Kidney (tissue), 14 donors: ENCODE measurements around the gene IGFBP1. TPM values are rescaled to one million over a fixed set of nuclear protein-coding genes. Genes with fewer than 3 reads are reported as not detected.

Experiments
- DNase-seq, 5 donors: peaks; one replicate each; pipeline ENCODE4 v3.0.0-alpha.2; 2013 to 2020
- FAIRE-seq: peaks from 2 replicates; lab custom pipeline; 2012; peaks lifted over from hg19 to GRCh38; lab: Jason Lieb, UNC
- H3K27ac ChIP-seq, 2 donors: one replicate each; pipeline ENCODE4 v1.7.0; 2013; ENCODE audit warnings: low read depth in 2 of 2, low read length in 2 of 2, inconsistent platforms in 1 of 2
- H3K27me3 ChIP-seq: one replicate; pipeline ENCODE4 v1.7.1; 2013; ENCODE audit warnings: low read length, inconsistent platforms; ENCODE audit not compliant: control insufficient read depth, insufficient read depth
- H3K36me3 ChIP-seq, 3 donors: one replicate each; pipeline versions ENCODE4 v1.7.0 to v1.7.1; 2013; ENCODE audit warnings: low read length in 3 of 3, control low read depth in 1 of 3, inconsistent platforms in 1 of 3; ENCODE audit not compliant: insufficient read depth in 3 of 3, control insufficient read depth in 2 of 3
- H3K4me1 ChIP-seq, 3 donors: one replicate each; pipeline versions ENCODE4 v1.7.0 to v1.7.1; 2013; ENCODE audit warnings: low read length in 3 of 3, inconsistent platforms in 1 of 3, low read depth in 1 of 3; ENCODE audit not compliant: control insufficient read depth in 2 of 3, insufficient read depth in 2 of 3
- H3K4me3 ChIP-seq, 3 donors: one replicate each; pipeline versions ENCODE4 v1.7.0 to v1.8.1; 2013; ENCODE audit warnings: low read length in 3 of 3, control low read depth in 1 of 3, inconsistent platforms in 1 of 3
- H3K9ac ChIP-seq, 3 donors: one replicate each; pipeline versions ENCODE4 v1.7.0 to v1.7.1; 2013; ENCODE audit warnings: low read length in 3 of 3, control low read depth in 1 of 3, inconsistent platforms in 1 of 3
- H3K9me3 ChIP-seq, 3 donors: one replicate each; pipeline versions ENCODE4 v1.7.0 to v1.7.1; 2013; ENCODE audit warnings: low read length in 3 of 3, control low read depth in 1 of 3, inconsistent platforms in 1 of 3; ENCODE audit not compliant: control insufficient read depth in 2 of 3, insufficient read depth in 1 of 3
- intact Hi-C: fragments of 100-400 bp; cut with DNase I; formaldehyde crosslinking; loops from one replicate; pipeline ENCODE4 v1.11.1; 2022
- polyA plus RNA-seq: library from polyadenylated mRNA; stranded (reverse); fragments of 350-450 nt; fragmentation: Illumina TruSeq; extraction: RNeasy Lipid Tissue Mini Kit (QIAGEN cat#74804); gene quantifications from one replicate; pipeline ENCODE4 v1.2.3, GENCODE V29; 2014; ENCODE audit warnings: low read depth, low replicate concordance; ENCODE audit not compliant: insufficient read depth
- total RNA-seq: library from RNA; stranded (reverse); fragmentation: NEBNext Ultra II Directional; extraction: Animal tissue kit (Norgen Biotek cat#: 25700); gene quantifications from one replicate; pipeline ENCODE4 v1.2.1, GENCODE V29; 2021
- TF ChIP-seq, protein P1 (sequence below): IDR thresholded peaks from 3 replicates; pipeline ENCODE4 v1.5.1; 2012; ENCODE audit warnings: mild to moderate bottlenecking, moderate library complexity, borderline replicate concordance; ENCODE audit not compliant: insufficient read depth; ENCODE audit errors: extremely low read depth
- donor health status: control.
- donor health status: control.
- donor health status: control.
- donor health status: control.
- donor health status: control.
- donor health status: DM: yes; HTN: yes; CAD: no.
- donor health status: Normal renal cell carcinoma (clear cell type).

The IGFBP1 gene
- total and polyA plus RNA-seq, 2 donors from 2014 or later: 0.65 TPM; not detected in 1

DNA sequence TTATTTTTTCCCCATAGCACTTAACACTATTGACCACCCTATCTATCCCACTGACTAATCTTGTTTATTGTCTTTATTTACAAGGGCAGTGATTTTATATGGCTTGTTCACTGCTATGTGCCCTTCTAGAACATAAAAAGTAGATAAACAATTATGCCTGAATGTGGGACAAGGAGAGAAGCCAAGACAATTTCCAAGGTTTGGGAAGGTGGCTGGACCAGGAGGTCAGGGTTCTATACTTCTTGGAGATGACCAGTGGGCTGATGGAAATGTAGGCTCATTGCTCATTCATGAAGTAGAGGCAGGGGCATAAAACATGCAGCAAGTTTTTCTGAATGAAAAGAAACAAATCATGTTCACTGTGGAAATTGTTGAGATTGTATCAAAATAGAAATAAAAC lies 21.3 kb downstream of the IGFBP1 start:
- Histone ChIP-seq H3K4me1 (no peaks in the 10 kb centered on the region), H3K9ac (no peak overlapping the region), H3K9me3 (no peaks in the 10 kb centered on the region), H3K4me3 (no peak overlapping the region), H3K27me3 (no peaks in the 10 kb centered on the region), H3K27ac (no peak overlapping the region), H3K36me3 (peaks cover 0 to 8% (median 0%) of the 10 kb centered on the region in 3 donors)
- TF ChIP-seq, protein P1, sequence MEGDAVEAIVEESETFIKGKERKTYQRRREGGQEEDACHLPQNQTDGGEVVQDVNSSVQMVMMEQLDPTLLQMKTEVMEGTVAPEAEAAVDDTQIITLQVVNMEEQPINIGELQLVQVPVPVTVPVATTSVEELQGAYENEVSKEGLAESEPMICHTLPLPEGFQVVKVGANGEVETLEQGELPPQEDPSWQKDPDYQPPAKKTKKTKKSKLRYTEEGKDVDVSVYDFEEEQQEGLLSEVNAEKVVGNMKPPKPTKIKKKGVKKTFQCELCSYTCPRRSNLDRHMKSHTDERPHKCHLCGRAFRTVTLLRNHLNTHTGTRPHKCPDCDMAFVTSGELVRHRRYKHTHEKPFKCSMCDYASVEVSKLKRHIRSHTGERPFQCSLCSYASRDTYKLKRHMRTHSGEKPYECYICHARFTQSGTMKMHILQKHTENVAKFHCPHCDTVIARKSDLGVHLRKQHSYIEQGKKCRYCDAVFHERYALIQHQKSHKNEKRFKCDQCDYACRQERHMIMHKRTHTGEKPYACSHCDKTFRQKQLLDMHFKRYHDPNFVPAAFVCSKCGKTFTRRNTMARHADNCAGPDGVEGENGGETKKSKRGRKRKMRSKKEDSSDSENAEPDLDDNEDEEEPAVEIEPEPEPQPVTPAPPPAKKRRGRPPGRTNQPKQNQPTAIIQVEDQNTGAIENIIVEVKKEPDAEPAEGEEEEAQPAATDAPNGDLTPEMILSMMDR: no peak
- FAIRE-seq: no peak
- intact Hi-C loops: no loop called here
- no peak for DNase-seq

DNA sequence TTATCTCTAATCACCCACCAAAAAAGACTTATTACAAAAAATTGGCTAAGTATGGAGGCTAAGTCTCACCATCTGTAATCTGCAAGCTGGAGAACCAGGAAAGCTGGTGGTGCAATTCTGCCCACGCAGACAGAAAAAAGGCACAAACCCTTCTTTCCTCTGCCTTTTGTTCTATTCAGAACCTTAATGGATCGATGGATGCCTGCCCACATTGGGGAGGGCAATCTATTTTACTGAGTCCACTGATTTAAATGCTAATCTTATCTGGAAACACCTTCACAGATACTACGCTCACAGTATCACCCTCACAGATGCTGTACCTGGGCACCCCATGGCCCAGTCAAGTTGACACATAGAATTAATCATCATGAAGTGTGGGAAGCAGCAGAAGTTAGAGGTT lies 22.6 kb downstream of the IGFBP1 start:
- no peak overlapping the region for H3K9ac ChIP-seq
- H3K9me3 ChIP-seq: no peaks in the 10 kb centered on the region
- no peak overlapping the region for H3K4me3 ChIP-seq
- no peak for DNase-seq
- H3K27ac ChIP-seq: no peak overlapping the region
- H3K4me1 ChIP-seq: no peaks in the 10 kb centered on the region
- H3K27me3 ChIP-seq: no peaks in the 10 kb centered on the region
- intact Hi-C loops: loop anchor here (10.0 kb wide), 1 partner anchor 1264 kb away; no protein-coding TSS in a partner anchor
- TF ChIP-seq, protein P1: no peak
- H3K36me3 ChIP-seq: peaks cover 0 to 13% (median 3%) of the 10 kb centered on the region in 3 donors
- FAIRE-seq: no peak

DNA sequence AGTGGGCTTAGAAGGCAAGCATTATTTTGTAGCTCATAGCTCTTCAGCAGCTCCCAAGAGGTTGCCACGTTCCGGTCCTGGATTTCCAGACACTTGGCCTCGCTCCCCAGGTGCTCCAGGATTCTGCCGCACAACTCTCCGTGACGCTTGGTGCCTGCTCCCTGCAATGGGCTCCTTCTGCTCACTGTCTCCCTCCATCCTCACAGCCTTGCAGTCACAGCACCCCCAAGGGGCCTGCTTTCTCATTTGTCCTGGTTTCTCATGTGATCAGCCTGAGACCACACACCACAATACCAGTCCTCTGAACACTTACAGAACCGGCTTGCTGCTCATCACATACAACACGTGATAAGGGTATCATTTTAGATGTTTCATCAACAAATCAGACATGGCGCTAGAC lies 23.0 kb downstream of the IGFBP1 start:
- H3K9ac ChIP-seq: no peak overlapping the region
- no peaks in the 10 kb centered on the region for H3K9me3 ChIP-seq
- H3K4me3 ChIP-seq: no peak overlapping the region
- no peak overlapping the region for H3K27ac ChIP-seq
- intact Hi-C loops: loop anchor here (10.0 kb wide), 1 partner anchor 1263 kb away; no protein-coding TSS in a partner anchor
- no peaks in the 10 kb centered on the region for H3K27me3 ChIP-seq
- H3K4me1 ChIP-seq: no peaks in the 10 kb centered on the region
- DNase-seq (no peak), FAIRE-seq (no peak)
- TF ChIP-seq, protein P1: no peak
- H3K36me3 ChIP-seq: peaks cover 0 to 15% (median 7%) of the 10 kb centered on the region in 3 donors

DNA sequence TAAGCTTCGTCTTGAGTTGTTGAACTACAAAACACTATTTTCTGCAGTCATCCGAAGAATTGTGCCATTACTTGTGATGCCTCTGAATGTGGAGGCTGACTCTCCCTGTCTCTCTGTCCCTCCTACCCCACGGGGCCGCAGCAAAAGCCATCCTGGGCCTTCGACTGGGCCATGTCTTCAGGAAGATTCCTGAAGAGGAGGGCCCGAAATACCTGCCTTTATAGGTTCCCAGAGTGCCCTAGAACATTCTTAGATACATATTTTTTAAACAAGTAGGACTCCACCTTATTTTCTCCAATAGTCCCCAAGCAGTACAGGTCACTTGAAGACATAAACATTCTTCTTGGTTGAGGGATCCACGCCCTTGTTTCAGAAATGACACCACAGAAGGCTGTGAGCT lies 24.7 kb downstream of the IGFBP1 start:
- Histone ChIP-seq H3K4me3 (no peak overlapping the region), H3K4me1 (peaks cover 0 to 4% (median under 1%) of the 10 kb centered on the region in 3 donors), H3K9me3 (no peaks in the 10 kb centered on the region), H3K9ac (no peak overlapping the region), H3K27ac (no peak overlapping the region), H3K36me3 (peaks cover 0 to 15% (median 13%) of the 10 kb centered on the region in 3 donors), H3K27me3 (peaks cover 2% of the 10 kb centered on the region)
- FAIRE-seq (no peak), DNase-seq (no peak)
- intact Hi-C loops: loop anchor here (10.0 kb wide), 1 partner anchor 1262 kb away; no protein-coding TSS in a partner anchor
- TF ChIP-seq, protein P1: no peak
